ENCODE data around the gene ARHGEF39. TPM values are rescaled to one million over a fixed set of nuclear protein-coding genes. Genes with fewer than 3 reads are reported as not detected.
"Not testable (repeated sequence)": the region's sequence is repeated elsewhere in the genome, so short reads cannot be mapped to it uniquely, and the experiment has no call there.

ARHGEF39 gene
- polyA plus RNA-seq, 1 donor (not counting 4 experiments of a cell fraction or from before 2014, with no cell fraction given) = 2.4 TPM

DNA sequence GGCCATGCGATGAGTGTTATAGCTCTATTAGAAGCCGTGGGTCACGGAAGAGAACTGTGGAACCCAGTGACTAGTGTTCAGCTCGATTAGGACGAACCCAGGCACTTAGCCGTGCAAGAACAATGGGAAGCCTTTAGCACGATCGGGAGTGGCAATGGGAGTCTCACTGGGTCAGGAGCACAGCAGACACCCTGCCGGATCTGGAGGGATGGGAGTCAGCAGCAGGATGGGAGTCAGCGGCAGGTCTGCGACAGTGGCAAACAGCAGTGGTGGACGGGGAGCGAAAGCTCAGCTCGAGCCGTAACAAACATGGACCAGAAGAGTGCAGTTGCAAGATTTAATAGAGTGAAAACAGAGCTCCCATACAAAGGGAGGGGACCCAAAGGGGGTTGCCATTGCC is 24.6 kb downstream of the ARHGEF39 start:
- H3K4me3 ChIP-seq (ENCODE audit: control insufficient read depth in 2 of 3, extremely low read depth in 1 of 3, insufficient read depth in 2 of 3, low read depth in 1 of 3, low read length in 3 of 3); H2AFZ ChIP-seq (ENCODE audit: control insufficient read depth, low read length); H3K9me1 ChIP-seq (ENCODE audit: control insufficient read depth, extremely low read depth, insufficient read depth, low read length); FAIRE-seq; H3K4me2 ChIP-seq (ENCODE audit: control insufficient read depth, extremely low read depth, insufficient read depth, low read depth, low read length); H3K9me3 ChIP-seq (ENCODE audit: control insufficient read depth, low read depth, low read length); DNase-seq (ENCODE audit: low read depth, low spot score); H3K27me3 ChIP-seq (ENCODE audit: control insufficient read depth, extremely low read depth, insufficient read depth, low read length); H3K36me3 ChIP-seq (ENCODE audit: control insufficient read depth in 2 of 2, extremely low read depth in 1 of 2, insufficient read depth in 2 of 2, low read length in 2 of 2); H3K27ac ChIP-seq (ENCODE audit: control insufficient read depth, insufficient read depth, low read length); H3K4me1 ChIP-seq (ENCODE audit: control insufficient read depth, extremely low read depth, insufficient read depth, low read length); H3K79me2 ChIP-seq (ENCODE audit: control insufficient read depth, insufficient read depth, low read length); H3K9ac ChIP-seq (ENCODE audit: control insufficient read depth, extremely low read depth, insufficient read depth, low read length); H4K20me1 ChIP-seq (ENCODE audit: control insufficient read depth, extremely low read depth, insufficient read depth, low read length); dilution Hi-C loops (cut with MboI; ENCODE audit: extremely low pct_ligation_motif_present, low sequenced_read_pairs): not testable (repeated sequence)

DNA sequence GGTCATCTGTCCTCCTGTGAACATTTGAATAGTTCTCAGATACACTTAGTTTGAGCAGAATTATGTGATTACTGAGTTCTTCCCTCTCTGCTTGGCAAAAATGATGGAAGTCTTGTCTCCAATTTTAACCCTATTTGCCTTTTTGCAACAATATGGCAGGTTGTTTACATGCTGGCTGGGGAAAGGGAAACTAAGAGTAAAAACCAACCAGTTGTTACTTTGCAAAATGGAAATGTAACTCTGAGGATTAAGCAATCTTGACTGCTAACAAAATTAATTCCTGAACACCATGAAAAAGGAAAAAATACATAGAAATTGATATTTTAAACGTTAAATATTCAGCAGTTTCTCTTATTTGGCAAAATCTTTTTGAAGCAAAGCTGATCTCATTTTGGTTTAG is 25.4 kb downstream of the ARHGEF39 start:
- no peak overlapping the region for H3K27ac ChIP-seq (ENCODE audit: control insufficient read depth, insufficient read depth, low read length)
- no peak for FAIRE-seq

DNA sequence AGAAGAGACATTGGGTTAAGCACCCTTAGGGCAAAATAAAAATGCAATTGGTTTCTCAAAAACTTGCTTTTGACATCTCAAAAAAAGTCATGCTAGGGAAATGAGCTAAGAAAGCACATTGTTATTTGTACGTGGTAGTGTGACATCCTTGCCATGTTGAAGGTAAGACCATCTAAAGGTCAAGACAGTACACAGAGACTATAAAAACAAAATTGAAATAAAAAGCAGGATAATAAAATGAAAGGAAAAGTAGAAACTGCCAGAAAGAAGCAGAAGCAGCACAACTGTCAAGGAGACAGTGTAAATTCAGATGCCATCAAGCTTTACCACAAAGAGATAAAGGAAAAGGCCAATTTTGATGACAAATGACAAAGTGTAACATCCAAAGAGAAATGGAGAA is 25.8 kb downstream of the ARHGEF39 start:
- H3K27ac ChIP-seq (ENCODE audit: control insufficient read depth, insufficient read depth, low read length); FAIRE-seq; H4K20me1 ChIP-seq (ENCODE audit: control insufficient read depth, extremely low read depth, insufficient read depth, low read length); H3K36me3 ChIP-seq (ENCODE audit: control insufficient read depth in 2 of 2, extremely low read depth in 1 of 2, insufficient read depth in 2 of 2, low read length in 2 of 2); H3K27me3 ChIP-seq (ENCODE audit: control insufficient read depth, extremely low read depth, insufficient read depth, low read length); H3K9me1 ChIP-seq (ENCODE audit: control insufficient read depth, extremely low read depth, insufficient read depth, low read length); H3K4me1 ChIP-seq (ENCODE audit: control insufficient read depth, extremely low read depth, insufficient read depth, low read length); H3K4me3 ChIP-seq (ENCODE audit: control insufficient read depth in 2 of 3, extremely low read depth in 1 of 3, insufficient read depth in 2 of 3, low read depth in 1 of 3, low read length in 3 of 3); H3K79me2 ChIP-seq (ENCODE audit: control insufficient read depth, insufficient read depth, low read length); H3K9me3 ChIP-seq (ENCODE audit: control insufficient read depth, low read depth, low read length); H2AFZ ChIP-seq (ENCODE audit: control insufficient read depth, low read length); DNase-seq (ENCODE audit: low read depth, low spot score); dilution Hi-C loops (cut with MboI; ENCODE audit: extremely low pct_ligation_motif_present, low sequenced_read_pairs); H3K4me2 ChIP-seq (ENCODE audit: control insufficient read depth, extremely low read depth, insufficient read depth, low read depth, low read length); H3K9ac ChIP-seq (ENCODE audit: control insufficient read depth, extremely low read depth, insufficient read depth, low read length): not testable (repeated sequence)

More for the DNA sequence above, 25.4 kb downstream of the ARHGEF39 start:
- H3K4me3 ChIP-seq (ENCODE audit: control insufficient read depth in 2 of 3, extremely low read depth in 1 of 3, insufficient read depth in 2 of 3, low read depth in 1 of 3, low read length in 3 of 3) = no peak overlapping the region
- no peak overlapping the region for H3K9ac ChIP-seq (ENCODE audit: control insufficient read depth, extremely low read depth, insufficient read depth, low read length)
- H3K36me3 ChIP-seq (ENCODE audit: control insufficient read depth in 2 of 2, extremely low read depth in 1 of 2, insufficient read depth in 2 of 2, low read length in 2 of 2) = no peaks in the 10 kb centered on the region
- no peaks in the 10 kb centered on the region for H3K9me3 ChIP-seq (ENCODE audit: control insufficient read depth, low read depth, low read length)
- H3K9me1 ChIP-seq (ENCODE audit: control insufficient read depth, extremely low read depth, insufficient read depth, low read length) = no peaks in the 10 kb centered on the region
- H3K27me3 ChIP-seq (ENCODE audit: control insufficient read depth, extremely low read depth, insufficient read depth, low read length) = no peaks in the 10 kb centered on the region
- no peak overlapping the region for H3K4me2 ChIP-seq (ENCODE audit: control insufficient read depth, extremely low read depth, insufficient read depth, low read depth, low read length)
- H4K20me1 ChIP-seq (ENCODE audit: control insufficient read depth, extremely low read depth, insufficient read depth, low read length) = no peaks in the 10 kb centered on the region
- DNase-seq (ENCODE audit: low read depth, low spot score) = no peak
- H3K4me1 ChIP-seq (ENCODE audit: control insufficient read depth, extremely low read depth, insufficient read depth, low read length) = no peaks in the 10 kb centered on the region
- TF ChIP-seq, protein P1, sequence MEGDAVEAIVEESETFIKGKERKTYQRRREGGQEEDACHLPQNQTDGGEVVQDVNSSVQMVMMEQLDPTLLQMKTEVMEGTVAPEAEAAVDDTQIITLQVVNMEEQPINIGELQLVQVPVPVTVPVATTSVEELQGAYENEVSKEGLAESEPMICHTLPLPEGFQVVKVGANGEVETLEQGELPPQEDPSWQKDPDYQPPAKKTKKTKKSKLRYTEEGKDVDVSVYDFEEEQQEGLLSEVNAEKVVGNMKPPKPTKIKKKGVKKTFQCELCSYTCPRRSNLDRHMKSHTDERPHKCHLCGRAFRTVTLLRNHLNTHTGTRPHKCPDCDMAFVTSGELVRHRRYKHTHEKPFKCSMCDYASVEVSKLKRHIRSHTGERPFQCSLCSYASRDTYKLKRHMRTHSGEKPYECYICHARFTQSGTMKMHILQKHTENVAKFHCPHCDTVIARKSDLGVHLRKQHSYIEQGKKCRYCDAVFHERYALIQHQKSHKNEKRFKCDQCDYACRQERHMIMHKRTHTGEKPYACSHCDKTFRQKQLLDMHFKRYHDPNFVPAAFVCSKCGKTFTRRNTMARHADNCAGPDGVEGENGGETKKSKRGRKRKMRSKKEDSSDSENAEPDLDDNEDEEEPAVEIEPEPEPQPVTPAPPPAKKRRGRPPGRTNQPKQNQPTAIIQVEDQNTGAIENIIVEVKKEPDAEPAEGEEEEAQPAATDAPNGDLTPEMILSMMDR (optimal IDR thresholded peaks at IDR 0.05 in 1 of 3, IDR thresholded peaks at IDR 0.05 in 1 of 3, conservative IDR thresholded peaks at IDR 0.05 in 1 of 3; ENCODE audit: extremely low read depth in 1 of 3, insufficient read depth in 2 of 3, low read length in 3 of 3) = no peak
- no peak for TF ChIP-seq EZH2 (IDR thresholded peaks at IDR 0.05; ENCODE audit: low read length)
- no peaks in the 10 kb centered on the region for H3K79me2 ChIP-seq (ENCODE audit: control insufficient read depth, insufficient read depth, low read length)
- H2AFZ ChIP-seq (ENCODE audit: control insufficient read depth, low read length) = no peak overlapping the region
- dilution Hi-C loops (cut with MboI; ENCODE audit: extremely low pct_ligation_motif_present, low sequenced_read_pairs) = no loop called here

DNA sequence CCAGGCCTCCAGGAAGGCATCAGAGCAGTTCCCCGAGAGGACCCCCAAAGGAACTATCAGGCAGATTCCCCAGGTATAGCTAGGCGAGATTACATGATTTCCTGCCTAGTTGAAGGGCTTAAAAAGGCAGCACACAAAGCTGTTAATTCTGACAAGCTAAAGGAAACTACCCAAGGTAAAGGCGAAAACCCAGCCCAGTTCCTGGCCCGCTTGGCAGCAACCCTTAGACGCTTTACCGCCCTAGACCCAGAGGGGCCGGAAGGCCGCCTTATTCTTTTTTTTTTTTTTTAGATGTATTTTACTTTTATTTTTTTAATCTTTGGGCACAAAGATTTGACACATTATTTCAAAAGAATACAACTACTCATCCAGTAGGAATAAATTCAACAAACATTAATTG is 26.2 kb downstream of the ARHGEF39 start:
- H3K4me1 ChIP-seq (ENCODE audit: control insufficient read depth, extremely low read depth, insufficient read depth, low read length); H3K9me1 ChIP-seq (ENCODE audit: control insufficient read depth, extremely low read depth, insufficient read depth, low read length); H3K9me3 ChIP-seq (ENCODE audit: control insufficient read depth, low read depth, low read length); H3K27ac ChIP-seq (ENCODE audit: control insufficient read depth, insufficient read depth, low read length); H3K9ac ChIP-seq (ENCODE audit: control insufficient read depth, extremely low read depth, insufficient read depth, low read length); FAIRE-seq; dilution Hi-C loops (cut with MboI; ENCODE audit: extremely low pct_ligation_motif_present, low sequenced_read_pairs); H3K36me3 ChIP-seq (ENCODE audit: control insufficient read depth in 2 of 2, extremely low read depth in 1 of 2, insufficient read depth in 2 of 2, low read length in 2 of 2); DNase-seq (ENCODE audit: low read depth, low spot score); H4K20me1 ChIP-seq (ENCODE audit: control insufficient read depth, extremely low read depth, insufficient read depth, low read length); H3K4me2 ChIP-seq (ENCODE audit: control insufficient read depth, extremely low read depth, insufficient read depth, low read depth, low read length); H2AFZ ChIP-seq (ENCODE audit: control insufficient read depth, low read length); H3K27me3 ChIP-seq (ENCODE audit: control insufficient read depth, extremely low read depth, insufficient read depth, low read length); H3K4me3 ChIP-seq (ENCODE audit: control insufficient read depth in 2 of 3, extremely low read depth in 1 of 3, insufficient read depth in 2 of 3, low read depth in 1 of 3, low read length in 3 of 3); H3K79me2 ChIP-seq (ENCODE audit: control insufficient read depth, insufficient read depth, low read length): not testable (repeated sequence)
